Activated T-cell treated with anti-CD3 and anti-CD28 coated beads for 1 hour (primary cell): ENCODE data around the gene TNKS2.

Experiments
- DNase-seq: peaks from one replicate; pipeline ENCODE4 v3.0.0-alpha.2; 2020; ENCODE audit warnings: low read depth

The TNKS2 gene

GRCh38 chr10:91908337-91909116 lies 110.3 kb downstream of the TNKS2 start:
- DNase-seq = peak; percentile 55

GRCh38 chr10:91909117-91909677 lies 111.0 kb downstream of the TNKS2 start, which contains the start of gene FGFBP3:
TSS of gene FGFBP3 (minus strand) at chr10:91909486. CDS start at chr10:91908969, 517 bp downstream.
- peak; percentile 17 for DNase-seq

- no peak for DNase-seq
Measured at GRCh38 chr10:91910467-91910866, 112.2 kb downstream of the TNKS2 start.
